GM19468 (cell line): ENCODE results near the gene MBD1.
"Not testable (repeated sequence)": the region's sequence is repeated elsewhere in the genome, so short reads cannot be mapped to it uniquely, and the experiment has no call there.

Source experiments
- ATAC-seq: cut with Tn5 transposase; IDR thresholded peaks from one replicate; pipeline ENCODE4 v1.9.1; 2021; ENCODE audit warnings: mild to moderate bottlenecking, moderate library complexity, moderate number of reproducible peaks; ENCODE audit not compliant: unreplicated experiment; ENCODE audit errors: extremely low read depth

MBD1 gene

DNA sequence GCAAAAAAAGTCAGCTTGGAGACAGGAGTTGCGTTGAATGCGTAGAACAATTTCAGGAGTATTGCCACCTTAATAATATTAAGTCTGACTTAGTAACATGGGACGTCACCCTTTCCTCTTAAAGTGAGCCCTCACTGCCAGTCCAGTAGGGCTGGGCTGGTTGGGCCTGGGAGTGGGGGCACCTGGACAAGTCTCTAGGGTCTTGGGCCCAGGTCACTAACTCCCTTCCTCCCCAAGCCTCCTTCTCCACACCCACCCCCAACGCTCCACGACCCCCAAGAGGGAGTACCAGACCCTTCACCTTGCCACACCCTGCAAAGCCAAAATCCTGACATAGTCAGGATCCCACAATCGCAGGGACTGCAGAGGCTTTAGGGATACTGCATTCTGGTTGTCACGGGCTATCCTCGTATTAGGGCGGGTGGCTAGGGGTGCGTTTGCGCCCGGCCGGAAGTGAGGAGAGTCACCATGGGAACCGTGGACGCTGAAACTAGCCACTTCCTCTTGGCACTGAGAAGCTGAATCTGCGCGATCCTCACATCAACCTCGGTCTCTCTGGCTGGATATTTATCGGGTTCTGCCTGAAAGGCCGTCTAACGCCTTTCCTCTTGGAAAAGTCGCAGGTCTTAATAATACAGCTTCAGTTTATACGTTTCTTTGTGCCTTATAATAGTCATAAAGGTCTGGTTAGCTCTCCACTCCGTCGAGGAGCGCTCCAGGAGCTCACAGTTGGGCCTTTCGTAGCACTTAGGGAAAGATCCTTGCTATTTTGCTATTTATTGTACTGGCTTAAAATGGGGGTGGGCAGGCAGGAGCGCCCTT, 16.5 kb upstream of the MBD1 start:
- peak; percentile 94 for ATAC-seq

DNA sequence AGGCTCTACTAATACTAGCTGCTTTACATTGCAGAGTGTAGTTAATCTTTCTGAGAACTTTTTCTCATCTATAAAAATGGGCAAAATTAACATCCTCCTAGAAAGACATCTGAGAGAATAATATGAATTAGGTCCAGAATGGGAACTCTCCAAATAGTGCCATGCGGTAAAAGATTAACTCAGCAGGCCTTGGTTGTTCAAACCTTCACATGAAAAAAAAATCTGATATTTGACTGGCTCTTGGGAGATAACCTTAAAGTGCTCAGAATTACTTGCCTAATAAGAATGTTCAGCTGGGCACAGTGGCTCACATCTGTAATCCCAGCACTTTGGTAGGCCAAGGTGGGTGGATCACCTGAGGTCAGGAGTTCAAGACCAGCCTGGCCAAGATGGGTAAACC, 11.7 kb upstream of the MBD1 start:
- ATAC-seq = no peak

DNA sequence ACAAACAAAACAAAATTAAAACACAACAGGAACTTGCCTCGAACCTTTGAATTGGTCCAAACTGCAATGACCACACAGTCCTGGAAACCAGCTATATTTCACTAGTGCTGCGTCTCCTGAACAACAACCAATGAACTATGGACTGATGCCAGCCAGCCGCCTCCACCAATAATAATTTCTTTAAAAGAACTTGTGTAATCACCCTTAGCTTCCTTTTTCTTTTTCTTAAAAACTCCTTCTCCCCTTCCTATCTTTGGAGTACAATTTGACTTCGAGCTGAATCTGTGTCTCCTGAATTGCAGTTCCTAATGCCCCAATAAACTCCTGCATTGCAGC, 7.8 kb upstream of the MBD1 start:
- ATAC-seq = no peak

DNA sequence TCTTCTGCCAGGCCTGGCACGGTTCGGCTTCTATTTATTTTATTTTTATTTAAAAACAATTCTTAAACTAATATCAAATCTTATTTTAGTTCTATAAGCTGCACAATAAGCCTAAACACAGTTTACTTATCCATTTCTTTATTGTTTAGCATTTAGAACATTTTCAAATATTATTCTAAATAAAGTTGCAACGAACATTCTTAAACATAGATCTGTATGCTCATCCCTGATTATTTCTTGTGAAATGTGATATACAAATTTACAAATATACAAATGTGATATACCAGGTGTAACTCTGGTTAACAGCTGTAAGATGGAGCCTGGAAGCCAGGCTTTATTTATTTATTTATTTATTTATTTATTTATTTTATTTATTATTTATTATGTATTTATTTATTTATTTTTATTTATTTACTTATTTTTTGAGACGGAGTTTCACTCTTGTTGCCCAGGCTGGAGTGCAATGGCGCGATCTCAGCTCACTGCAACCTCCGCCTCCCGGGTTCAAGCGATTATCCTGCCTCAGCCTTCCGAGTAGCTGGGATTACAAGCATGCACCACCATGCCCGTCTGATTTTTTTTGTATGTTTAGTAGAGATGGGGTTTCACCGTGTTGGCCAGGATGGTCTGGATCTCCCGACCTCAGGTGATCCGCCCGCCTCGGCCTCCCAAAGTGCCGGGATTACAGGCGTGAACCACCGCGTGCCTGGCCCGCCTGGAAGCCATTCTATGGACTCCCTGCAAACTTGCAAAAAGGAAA, 7.2 kb upstream of the MBD1 start:
- ATAC-seq = not testable (repeated sequence)

DNA sequence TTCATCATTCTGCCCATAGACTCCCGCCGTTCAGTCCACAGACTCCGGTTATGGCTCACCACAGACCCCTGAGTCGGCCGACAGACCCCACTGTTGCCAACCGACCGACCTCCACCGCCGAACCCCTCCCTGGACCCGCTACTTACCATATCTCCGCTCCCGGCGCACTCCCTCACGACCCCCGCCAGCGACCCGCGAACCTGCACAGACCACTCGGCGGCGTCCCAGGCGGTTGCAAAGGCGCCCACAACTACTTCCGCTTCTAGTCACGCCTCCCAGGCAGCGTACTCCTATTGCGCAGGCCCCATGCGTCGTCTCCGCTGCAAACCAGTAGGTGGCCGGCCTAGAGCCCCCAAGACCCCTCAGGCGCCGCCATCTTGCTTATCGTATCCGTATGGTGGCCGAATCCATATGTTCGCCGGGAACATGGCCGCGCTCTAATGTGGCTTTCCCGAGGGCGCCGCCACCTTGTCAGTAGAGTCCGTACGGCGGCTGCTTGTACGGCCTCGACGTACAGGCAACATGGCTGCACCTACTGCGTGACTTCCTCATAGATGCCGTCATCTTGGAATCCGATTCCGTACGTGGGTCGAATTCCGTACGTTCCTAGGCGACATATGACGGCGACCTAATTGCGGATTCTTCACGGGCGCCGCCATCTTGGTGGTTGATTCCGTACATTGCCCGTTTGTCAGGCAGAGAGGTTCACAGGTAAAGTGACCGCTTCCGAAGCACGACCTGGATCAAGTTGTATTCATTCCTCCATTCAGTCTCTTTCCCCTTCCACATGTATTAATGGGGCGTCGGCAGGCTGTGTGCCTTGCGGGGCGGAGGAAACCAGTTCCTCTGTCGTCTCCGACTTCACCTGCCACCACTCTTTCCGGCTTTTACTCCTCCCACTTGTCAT, 6.4 kb upstream of the MBD1 start, which contains the start of gene CXXC1:
Gene CXXC1, minus strand, starts transcription at position 252 of the 907 bp plus-strand sequence. Its CDS starts 103 bp downstream, at position 149.
- ATAC-seq = peak; percentile 90

DNA sequence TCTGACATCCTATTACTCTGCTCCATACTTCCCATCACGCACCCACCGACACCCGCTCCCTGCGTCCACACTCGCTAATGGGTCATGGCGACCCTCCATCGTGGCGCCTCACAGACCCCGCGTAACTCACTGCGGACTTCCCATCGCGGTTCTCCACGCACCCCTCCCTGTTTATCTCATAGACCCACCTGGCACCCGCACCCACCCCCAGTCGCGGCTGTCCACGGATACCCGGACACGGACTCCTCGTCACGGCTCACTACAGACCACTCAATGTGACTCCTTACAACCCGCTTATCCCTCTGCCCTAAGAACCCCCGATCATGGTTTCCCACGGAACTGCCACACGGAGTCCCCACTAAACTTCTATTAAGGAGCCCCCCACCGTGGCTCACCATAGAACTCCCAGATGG, 5.7 kb upstream of the MBD1 start:
- ATAC-seq = no peak

DNA sequence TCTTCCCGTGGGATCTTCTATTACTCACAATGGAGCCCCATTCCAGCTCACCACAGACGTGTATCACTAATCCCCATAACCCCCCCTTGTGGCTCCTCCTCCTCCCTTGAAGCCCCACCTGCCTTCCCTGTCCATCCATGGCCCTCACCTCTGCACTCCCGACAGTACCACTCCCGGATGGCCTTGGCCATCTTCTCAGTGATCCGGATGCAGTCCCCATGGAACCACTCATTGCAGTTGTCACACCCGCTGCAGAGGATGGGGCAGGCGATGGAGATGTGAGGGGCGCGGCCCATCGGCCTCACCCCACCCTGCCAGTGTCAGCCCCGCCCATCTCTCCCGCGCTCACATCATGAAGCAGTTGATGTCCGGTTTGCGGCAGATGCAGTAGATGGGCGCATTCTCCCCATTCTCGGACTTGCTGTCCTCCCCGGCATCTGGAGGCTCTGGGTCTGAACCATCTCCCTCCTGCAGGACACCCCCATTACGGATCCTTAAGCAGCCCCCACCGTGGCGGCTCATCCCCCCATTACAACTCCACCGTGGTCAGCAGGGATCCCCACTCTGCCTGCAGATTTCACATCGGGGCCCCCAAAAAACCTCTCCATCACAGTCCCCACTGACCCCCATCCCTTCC, 5.2 kb upstream of the MBD1 start:
- ATAC-seq = no peak

DNA sequence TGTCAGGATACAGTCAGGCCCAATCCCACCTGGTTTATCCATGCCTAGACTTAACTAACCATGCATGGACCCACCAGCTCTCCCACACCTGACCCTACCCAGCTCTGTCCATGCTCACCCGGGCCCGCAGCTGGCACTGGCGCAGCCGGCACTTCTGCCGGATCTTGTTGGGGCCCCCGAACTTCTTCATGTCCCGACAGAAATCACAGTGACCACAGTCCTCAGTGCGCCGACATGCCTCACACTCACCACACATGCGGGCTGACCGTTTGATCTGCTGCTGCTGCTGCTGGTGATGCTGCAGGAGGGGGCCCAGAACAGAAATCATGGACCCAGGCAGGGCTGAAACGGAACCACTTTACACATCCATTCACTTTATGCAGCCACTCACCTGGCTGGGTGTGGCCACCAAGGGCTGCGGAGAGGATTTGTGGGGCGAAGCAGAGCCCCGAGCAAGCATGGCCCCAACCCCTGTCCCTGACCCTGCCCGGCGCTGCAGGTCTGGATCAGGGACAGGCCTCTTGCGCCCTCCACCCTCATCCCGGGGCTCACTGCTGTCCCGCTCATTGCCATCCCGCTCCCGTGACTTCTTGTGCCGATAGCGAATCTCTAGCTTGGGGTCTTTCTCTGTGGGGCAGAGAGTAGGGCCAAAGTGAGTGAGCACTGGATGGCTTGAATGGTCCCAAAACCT, 4.5 kb upstream of the MBD1 start:
- ATAC-seq = no peak

DNA sequence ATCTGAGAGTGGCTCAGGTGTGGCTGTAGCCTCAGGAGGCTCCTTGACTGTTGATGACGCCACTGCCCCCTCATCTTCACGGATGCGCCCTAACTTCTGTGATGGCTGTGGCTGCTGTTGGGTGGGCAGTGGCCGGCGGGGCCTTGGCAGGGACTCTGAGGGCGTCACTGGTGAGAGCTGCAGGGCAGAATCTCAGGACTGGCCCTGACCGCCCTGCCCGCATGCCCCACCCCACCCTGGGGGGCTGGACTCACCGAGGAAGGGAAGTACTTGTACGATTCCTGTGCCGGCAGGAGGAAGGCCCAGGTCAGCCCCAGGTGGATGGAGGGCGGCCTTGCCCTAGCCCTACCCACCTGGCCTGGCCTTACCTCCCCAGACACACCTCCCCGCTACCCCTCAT, 3.7 kb upstream of the MBD1 start:
- ATAC-seq = no peak

DNA sequence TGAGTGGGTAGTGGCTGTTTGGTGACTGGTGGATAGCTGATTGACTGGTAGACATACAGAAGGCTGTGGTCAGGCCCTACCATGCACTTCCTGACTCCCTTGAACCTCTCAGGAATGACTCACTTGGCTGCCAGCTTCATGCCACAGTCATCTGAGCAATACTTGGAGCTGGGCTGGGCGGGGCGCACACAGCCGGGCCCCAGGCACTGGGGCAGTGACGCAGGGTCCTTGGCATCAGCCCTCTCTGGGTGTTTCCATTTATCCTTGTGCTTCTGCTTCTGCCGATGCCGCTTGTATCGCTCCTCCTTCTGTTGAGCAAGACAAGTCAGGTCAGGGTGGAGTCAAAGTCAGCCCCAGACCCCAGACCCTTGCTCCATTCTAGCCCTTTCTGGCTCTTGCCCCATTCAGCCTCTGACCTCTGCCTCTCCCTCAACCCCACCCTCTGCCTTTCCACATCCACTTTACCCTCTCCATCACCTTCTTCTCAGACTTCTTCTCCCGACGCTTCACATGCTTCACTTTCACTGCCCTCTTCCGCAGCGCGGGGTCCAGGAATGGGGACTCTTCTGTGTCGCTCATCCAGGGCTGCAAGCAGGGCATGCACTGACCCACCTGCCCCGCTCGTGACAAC, 3.0 kb upstream of the MBD1 start:
- no peak for ATAC-seq

DNA sequence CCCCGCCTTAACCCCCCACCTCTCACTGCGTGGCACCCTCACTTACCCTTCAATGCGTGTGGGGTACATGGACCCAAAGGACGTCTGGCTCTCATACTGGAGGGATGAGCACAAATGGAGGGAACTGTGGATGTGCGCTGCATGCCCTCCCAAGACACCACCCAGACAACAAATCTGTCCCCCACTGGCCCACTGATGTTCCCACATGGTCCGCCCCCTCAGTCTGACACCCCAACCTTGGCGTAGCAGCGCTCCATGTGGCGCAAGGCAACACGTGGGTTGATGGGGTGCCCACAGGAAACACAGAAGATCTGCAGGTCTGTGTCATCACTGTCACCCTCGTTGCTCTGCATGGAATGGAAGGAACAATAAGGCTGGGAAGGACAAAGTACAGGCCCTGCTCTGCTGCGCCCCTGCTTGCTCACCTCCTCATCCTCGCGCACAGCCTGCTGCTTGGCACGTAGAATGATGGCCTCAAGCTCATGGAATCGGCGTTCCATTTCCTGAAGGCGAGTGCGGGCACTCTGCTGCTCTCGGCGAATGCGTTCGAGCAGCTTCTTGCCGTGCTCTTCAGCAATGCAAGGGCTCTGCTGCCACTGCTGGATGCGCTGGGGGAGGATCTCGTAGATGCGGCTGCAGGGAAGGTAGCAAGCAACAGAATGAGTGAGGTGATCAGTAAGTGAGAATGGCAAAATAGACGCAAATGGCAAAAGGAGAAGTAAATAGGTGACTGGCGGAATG, 2.3 kb upstream of the MBD1 start:
- no peak for ATAC-seq

GRCh38 chr18:50282521-50283335, 1.4 kb upstream of the MBD1 start:
- no peak for ATAC-seq

- ATAC-seq = no peak
Observed at GRCh38 chr18:50281972-50282520, 723 bp upstream of the MBD1 start.

GRCh38 chr18:50280707-50281294, 522 bp downstream of the MBD1 start:
- no peak for ATAC-seq

- no peak for ATAC-seq
Observed at GRCh38 chr18:50279752-50280151, 1.6 kb downstream of the MBD1 start.

GRCh38 chr18:50277942-50278341, 3.4 kb downstream of the MBD1 start:
- no peak for ATAC-seq

DNA sequence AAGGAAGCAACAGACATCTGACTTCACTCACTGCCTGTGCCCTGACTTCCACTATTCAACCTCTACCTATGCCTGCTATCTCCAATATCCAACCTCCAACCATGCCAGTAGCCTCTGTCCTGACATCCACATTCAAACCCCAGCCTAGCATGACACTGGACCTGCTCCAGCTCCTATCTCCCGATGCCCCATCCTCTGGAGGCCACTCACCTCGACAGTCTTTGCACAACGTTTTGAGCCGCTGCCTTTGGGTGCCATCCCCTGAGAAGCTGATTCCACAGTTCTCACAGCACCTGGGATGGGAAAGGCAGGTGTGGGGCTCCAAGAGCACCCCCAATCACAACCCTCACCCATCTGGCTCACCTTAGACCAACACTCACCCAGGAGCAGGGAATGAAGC, 4.9 kb downstream of the MBD1 start:
- ATAC-seq = no peak
